ENCODE results near the gene AHI1.

AHI1 gene

GRCh38 chr6:135385299-135385698, 112.2 kb downstream of the AHI1 start:
- no peak overlapping the region for H3K4me3 ChIP-seq (ENCODE audit: low read length)
- no peak overlapping the region for H3K27ac ChIP-seq (ENCODE audit: low read length)
- H3K36me3 ChIP-seq (replicated peaks; ENCODE audit: insufficient read depth, low read length), result no peaks in the 10 kb centered on the region
- H3F3A ChIP-seq (ENCODE audit: insufficient read depth, low read length), result no peaks in the 10 kb centered on the region
- no peak overlapping the region for H2AFZ ChIP-seq (ENCODE audit: low read length)
- H3K27me3 ChIP-seq (replicated peaks; ENCODE audit: insufficient read depth, low read length), result no peaks in the 10 kb centered on the region
- H3K9me3 ChIP-seq (replicated peaks; ENCODE audit: insufficient read depth, low read length), result no peaks in the 10 kb centered on the region
- H3K9ac ChIP-seq (ENCODE audit: low read length), result no peak overlapping the region
- H3K4me2 ChIP-seq (ENCODE audit: low read depth, low read length), result no peak overlapping the region
- TF ChIP-seq EZH2phosphoT487 (IDR thresholded peaks at IDR 0.05; ENCODE audit: low read length), result no peak
- no peak for TF ChIP-seq CTCF (IDR thresholded peaks at IDR 0.05; ENCODE audit: low read length)
- no peak for TF ChIP-seq EZH2 (optimal IDR thresholded peaks at IDR 0.05; ENCODE audit: low read depth, low read length)
- DNase-seq, result no peak
- no peaks in the 10 kb centered on the region for H3K4me1 ChIP-seq (ENCODE audit: low read length)
- no peaks in the 10 kb centered on the region for H3K79me2 ChIP-seq (ENCODE audit: low read length)
- no peaks in the 10 kb centered on the region for H3K9me2 ChIP-seq (replicated peaks; ENCODE audit: insufficient read depth, low read length)
- H4K20me1 ChIP-seq (ENCODE audit: insufficient read depth, low read length), result no peaks in the 10 kb centered on the region

GRCh38 chr6:135383766-135384165, 113.8 kb downstream of the AHI1 start:
- no peaks in the 10 kb centered on the region for H3K9me3 ChIP-seq (replicated peaks; ENCODE audit: insufficient read depth, low read length)
- no peaks in the 10 kb centered on the region for H3K79me2 ChIP-seq (ENCODE audit: low read length)
- H3K4me1 ChIP-seq (ENCODE audit: low read length), result no peaks in the 10 kb centered on the region
- no peak overlapping the region for H3K27ac ChIP-seq (ENCODE audit: low read length)
- no peaks in the 10 kb centered on the region for H3K9me2 ChIP-seq (replicated peaks; ENCODE audit: insufficient read depth, low read length)
- H3K27me3 ChIP-seq (replicated peaks; ENCODE audit: insufficient read depth, low read length), result no peaks in the 10 kb centered on the region
- H3K36me3 ChIP-seq (replicated peaks; ENCODE audit: insufficient read depth, low read length), result no peaks in the 10 kb centered on the region
- TF ChIP-seq EZH2phosphoT487 (IDR thresholded peaks at IDR 0.05; ENCODE audit: low read length) (no peak), EZH2 (optimal IDR thresholded peaks at IDR 0.05; ENCODE audit: low read depth, low read length) (no peak), CTCF (IDR thresholded peaks at IDR 0.05; ENCODE audit: low read length) (no peak)
- DNase-seq, result no peak
- H2AFZ ChIP-seq (ENCODE audit: low read length), result no peak overlapping the region
- H3K4me2 ChIP-seq (ENCODE audit: low read depth, low read length), result no peak overlapping the region
- H3K4me3 ChIP-seq (ENCODE audit: low read length), result no peak overlapping the region
- H3F3A ChIP-seq (ENCODE audit: insufficient read depth, low read length), result no peaks in the 10 kb centered on the region
- no peaks in the 10 kb centered on the region for H4K20me1 ChIP-seq (ENCODE audit: insufficient read depth, low read length)
- H3K9ac ChIP-seq (ENCODE audit: low read length), result no peak overlapping the region

DNA sequence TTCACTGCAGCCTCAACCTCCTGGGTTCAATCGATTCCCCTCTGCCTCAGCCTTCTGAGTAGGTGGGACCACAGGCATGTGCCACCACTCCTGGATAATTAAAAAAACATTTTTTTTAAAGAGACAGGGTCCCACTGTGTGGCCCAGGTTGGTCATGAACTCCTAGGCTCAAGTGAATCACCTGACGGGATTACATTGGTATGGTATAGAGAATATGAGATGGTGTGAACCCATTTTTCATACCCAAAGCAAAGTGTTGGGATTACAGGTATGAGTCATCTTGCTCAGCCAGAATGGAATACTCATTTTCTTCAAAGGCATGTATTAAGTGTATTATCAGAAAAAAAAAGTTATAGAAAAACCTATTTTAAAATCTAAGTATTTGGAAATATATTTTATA, 114.2 kb downstream of the AHI1 start:
- Histone ChIP-seq H3K9me3 (replicated peaks; ENCODE audit: insufficient read depth, low read length) (no peaks in the 10 kb centered on the region), H3K27me3 (replicated peaks; ENCODE audit: insufficient read depth, low read length) (no peaks in the 10 kb centered on the region), H4K20me1 (ENCODE audit: insufficient read depth, low read length) (no peaks in the 10 kb centered on the region), H3K27ac (ENCODE audit: low read length) (no peak overlapping the region), H3K9ac (ENCODE audit: low read length) (no peak overlapping the region), H3F3A (ENCODE audit: insufficient read depth, low read length) (no peaks in the 10 kb centered on the region), H3K9me2 (replicated peaks; ENCODE audit: insufficient read depth, low read length) (no peaks in the 10 kb centered on the region), H2AFZ (ENCODE audit: low read length) (no peak overlapping the region), H3K36me3 (replicated peaks; ENCODE audit: insufficient read depth, low read length) (no peaks in the 10 kb centered on the region), H3K4me3 (ENCODE audit: low read length) (no peak overlapping the region), H3K4me1 (ENCODE audit: low read length) (no peaks in the 10 kb centered on the region), H3K79me2 (ENCODE audit: low read length) (no peaks in the 10 kb centered on the region), H3K4me2 (ENCODE audit: low read depth, low read length) (no peak overlapping the region)
- TF ChIP-seq EZH2phosphoT487 (IDR thresholded peaks at IDR 0.05; ENCODE audit: low read length) (no peak), CTCF (IDR thresholded peaks at IDR 0.05; ENCODE audit: low read length) (no peak), EZH2 (optimal IDR thresholded peaks at IDR 0.05; ENCODE audit: low read depth, low read length) (no peak)
- DNase-seq, result no peak
